Thyroid gland (tissue), 4 donors: ENCODE data around the gene APOLD1. TPM values are rescaled to one million over a fixed set of nuclear protein-coding genes. Genes with fewer than 3 reads are reported as not detected.
"Not testable (repeated sequence)": the region's sequence is repeated elsewhere in the genome, so short reads cannot be mapped to it uniquely, and the experiment has no call there.

ENCODE experiments used
- DNase-seq, 2 donors: peaks; one replicate each; pipeline ENCODE4 v3.0.0-alpha.2; 2019
- H3K27ac ChIP-seq, 3 donors: fragments of 200-600 bp; sonication (generic); 1 replicate in 2 of 3; 2 replicates in 1 of 3; pipeline ENCODE4 v1.5.1; 2016 to 2019; ENCODE audit warnings: mild to moderate bottlenecking in 1 of 3, moderate library complexity in 1 of 3
- H3K27me3 ChIP-seq: fragments of 200-600 bp; sonication (generic); one replicate; pipeline ENCODE4 v1.5.1; 2019
- H3K36me3 ChIP-seq, 2 donors: fragments of 200-600 bp; sonication (generic); one replicate each; pipeline ENCODE4 v1.5.1; 2016 to 2019
- H3K4me1 ChIP-seq, 2 donors: fragments of 200-600 bp; sonication (generic); one replicate each; pipeline ENCODE4 v1.5.1; 2017 to 2019
- H3K4me3 ChIP-seq, 3 donors: fragments of 200-600 bp; sonication (generic); replicated peaks in 1 of 3; 1 replicate in 2 of 3; 2 replicates in 1 of 3; pipeline ENCODE4 v1.5.1; 2016; ENCODE audit warnings: mild to moderate bottlenecking in 1 of 3
- H3K9me3 ChIP-seq: fragments of 200-600 bp; sonication (generic); one replicate; pipeline ENCODE4 v1.5.1; 2017
- CTCF ChIP-seq, 6 experiments: fragments of 200-600 bp in 3 of 6; fragments of 450-650 bp in 3 of 6; sonication (generic) in 3 of 6; IDR thresholded peaks; one replicate each; pipeline ENCODE4 v1.5.1; 2016 to 2019; ENCODE audit warnings: antibody characterized with exemption in 6 of 6, mild to moderate bottlenecking in 2 of 6, inconsistent platforms in 1 of 6, moderate library complexity in 1 of 6
- POLR2A ChIP-seq, 2 donors: fragments of 450-650 bp; IDR thresholded peaks; one replicate each; pipeline ENCODE4 v1.6.1; 2017; ENCODE audit warnings: antibody characterized with exemption in 2 of 2, mild to moderate bottlenecking in 2 of 2, moderate library complexity in 1 of 2
- WGBS, 2 donors: methylation state at CpG; one replicate each; pipeline ENCODE4 v1.1.5; 2017; 5-methylcytosine and 5-hydroxymethylcytosine counted together
- intact Hi-C: fragments of 100-400 bp; cut with DNase I; formaldehyde crosslinking; loops from one replicate; pipeline ENCODE4 v1.15.1; 2023
- total RNA-seq, 4 donors: library from RNA; depleted of rRNA; stranded (reverse); fragments of >200 nt; gene quantifications; one replicate each; pipeline ENCODE4 v1.2.3, GENCODE V29; 2016

APOLD1 gene
- total RNA-seq, 4 donors from 2014 or later, result 34.1 to 72.7 (median 49.5) TPM

DNA sequence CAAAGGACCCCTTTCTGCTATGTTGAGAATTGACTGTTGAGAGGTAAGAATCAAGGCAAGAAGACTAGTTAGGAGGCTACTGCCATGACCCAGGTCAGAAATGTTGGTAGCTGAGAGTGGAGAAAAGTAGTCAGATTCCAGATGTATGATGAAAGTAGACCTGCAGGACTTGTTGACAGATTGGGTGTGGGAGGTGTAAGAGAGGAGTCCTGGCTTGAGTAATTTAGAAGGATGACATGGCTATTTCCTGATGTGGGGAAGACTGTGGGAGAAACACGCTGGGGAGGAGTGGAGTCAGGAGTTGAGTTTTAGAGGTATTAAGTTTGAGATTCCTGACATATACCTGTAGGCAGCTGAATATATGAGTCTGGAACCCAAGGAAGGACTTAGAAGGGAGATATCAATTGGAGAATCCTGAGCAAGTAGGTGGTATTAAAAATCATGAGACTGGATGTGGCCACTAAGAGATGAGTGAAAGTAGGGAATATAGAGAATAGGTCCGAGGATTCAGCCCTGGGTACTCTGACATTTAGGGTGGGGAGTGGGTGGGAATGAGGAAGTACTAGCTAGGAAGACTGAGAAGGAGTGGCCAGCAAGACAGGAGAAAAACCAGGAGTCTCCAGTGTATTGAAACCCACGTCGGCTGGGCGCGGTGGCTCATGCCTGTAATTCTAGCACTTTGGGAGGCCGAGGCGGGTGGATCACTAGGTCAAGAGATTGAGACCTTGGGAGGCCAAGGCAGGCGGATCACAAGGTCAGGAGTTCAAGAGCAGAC, 15.1 kb downstream of the APOLD1 start:
- Histone ChIP-seq H3K27me3 (no peaks in the 10 kb centered on the region), H3K9me3 (no peaks in the 10 kb centered on the region), H3K27ac (no peak overlapping the region), H3K4me1 (peaks cover 7 to 17% of the 10 kb centered on the region in 2 donors), H3K36me3 (no peaks in the 10 kb centered on the region), H3K4me3 (no peak overlapping the region)
- no peak for DNase-seq
- 93 to 94% methylated on average over 9 of the region's 9 CpGs for WGBS, 2 donors
- no peak for TF ChIP-seq CTCF (IDR thresholded peaks at IDR 0.05)
- no peak for TF ChIP-seq POLR2A (IDR thresholded peaks at IDR 0.05)
- intact Hi-C loops, result loop anchor here (10.0 kb wide), 1 partner anchor 184 kb away; no protein-coding TSS in a partner anchor

- H3K9me3 ChIP-seq, H3K36me3 ChIP-seq, DNase-seq, H3K4me3 ChIP-seq, H3K27me3 ChIP-seq, H3K27ac ChIP-seq: not testable (repeated sequence)
- H3K4me1 ChIP-seq, result peaks cover 7 to 20% of the 10 kb centered on the region in 2 donors
- 85 to 92% methylated on average over 4 of the region's 4 CpGs for WGBS, 2 donors
- intact Hi-C loops, result loop anchor here (10.0 kb wide), 1 partner anchor 183 kb away; no protein-coding TSS in a partner anchor
Measured at GRCh38 chr12:12801656-12802055, 16.2 kb downstream of the APOLD1 start.

DNA sequence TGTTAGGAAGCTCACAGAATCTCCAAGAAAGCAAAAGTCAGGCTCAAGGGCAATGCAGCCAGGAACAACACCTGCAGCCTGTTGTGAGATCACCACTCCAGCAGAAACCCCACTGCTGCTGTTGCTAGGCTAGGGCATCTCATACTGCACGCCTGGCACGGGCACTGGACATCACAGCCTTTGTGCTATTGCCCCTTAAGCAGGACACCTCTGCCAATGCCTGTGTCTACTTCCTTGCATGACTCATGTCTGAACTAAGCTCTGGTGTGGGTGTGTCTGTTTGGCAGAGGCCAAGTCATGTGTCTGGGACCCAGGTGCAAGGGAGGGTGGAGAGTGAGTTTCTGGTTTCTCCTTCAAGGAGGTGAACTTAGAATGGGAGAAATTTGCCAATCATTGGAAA, 17.7 kb downstream of the APOLD1 start:
- Histone ChIP-seq H3K27ac (peak overlapping the region; percentile 38 to 44 (median 41)), H3K4me1 (peaks cover 10 to 31% of the 10 kb centered on the region in 2 donors), H3K36me3 (no peaks in the 10 kb centered on the region), H3K9me3 (no peaks in the 10 kb centered on the region), H3K4me3 (no peak overlapping the region), H3K27me3 (no peaks in the 10 kb centered on the region)
- 13 to 44% methylated on average over 2 of the region's 2 CpGs for WGBS, 2 donors
- DNase-seq, result peak; percentile 85 to 87
- TF ChIP-seq CTCF (IDR thresholded peaks at IDR 0.05) (no peak), POLR2A (IDR thresholded peaks at IDR 0.05) (peak in 1 of 2 donors; percentile 36)
- intact Hi-C loops, result loop anchor here (10.0 kb wide), 1 partner anchor 182 kb away; no protein-coding TSS in a partner anchor

DNA sequence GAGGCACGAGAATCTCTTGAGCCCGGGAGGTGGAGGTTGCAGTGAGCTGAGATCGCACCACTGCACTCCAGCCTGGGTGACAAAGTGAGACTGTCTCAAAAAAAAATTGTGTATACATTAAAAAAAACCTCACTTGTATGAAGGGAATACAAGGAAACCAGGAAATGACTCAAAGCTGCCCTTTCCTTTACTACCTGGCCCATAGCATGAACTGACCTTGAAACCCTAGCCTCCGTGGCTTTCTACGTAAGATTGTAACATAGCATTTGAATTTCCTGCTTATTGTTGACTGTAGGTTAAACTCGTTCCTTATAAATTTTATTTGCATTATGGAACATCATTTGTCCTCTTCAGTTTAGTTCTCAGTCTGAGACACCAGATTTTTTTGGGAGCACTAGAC, 18.6 kb downstream of the APOLD1 start:
- Histone ChIP-seq H3K4me1 (peaks cover 18 to 39% of the 10 kb centered on the region in 2 donors), H3K27ac (peak overlapping the region in 2 of 3 donors; percentile 4 to 41)
- intact Hi-C loops, result loop anchor here (10.0 kb wide), 1 partner anchor 181 kb away; no protein-coding TSS in a partner anchor

GRCh38 chr12:12804432-12804886, 19.0 kb downstream of the APOLD1 start:
- intact Hi-C loops, result loop anchor here (10.0 kb wide), 1 partner anchor 180 kb away; no protein-coding TSS in a partner anchor
- Histone ChIP-seq H3K4me3 (no peak overlapping the region), H3K36me3 (no peaks in the 10 kb centered on the region), H3K27me3 (no peaks in the 10 kb centered on the region), H3K27ac (peak overlapping the region in 1 of 3 donors; percentile 4), H3K4me1 (peaks cover 18 to 42% of the 10 kb centered on the region in 2 donors), H3K9me3 (no peaks in the 10 kb centered on the region)
- 79 to 86% methylated on average over 6 of the region's 6 CpGs for WGBS, 2 donors
- TF ChIP-seq POLR2A (IDR thresholded peaks at IDR 0.05), result no peak
- TF ChIP-seq CTCF (IDR thresholded peaks at IDR 0.05), result no peak
- DNase-seq, result no peak

More for the DNA sequence above, 18.6 kb downstream of the APOLD1 start:
- Histone ChIP-seq H3K9me3 (no peaks in the 10 kb centered on the region), H3K27me3 (no peaks in the 10 kb centered on the region), H3K4me3 (no peak overlapping the region), H3K36me3 (no peaks in the 10 kb centered on the region)
- DNase-seq, result no peak
- TF ChIP-seq CTCF (IDR thresholded peaks at IDR 0.05) (no peak), POLR2A (IDR thresholded peaks at IDR 0.05) (no peak)
- WGBS, 2 donors, result 86% methylated on average over 6 of the region's 6 CpGs
